ENCODE data around the gene EFNA3. TPM values are rescaled to one million over a fixed set of nuclear protein-coding genes. Genes with fewer than 3 reads are reported as not detected.

EFNA3 gene
- total RNA-seq, 1 experiment from 2014 or later: 12.5 TPM

DNA sequence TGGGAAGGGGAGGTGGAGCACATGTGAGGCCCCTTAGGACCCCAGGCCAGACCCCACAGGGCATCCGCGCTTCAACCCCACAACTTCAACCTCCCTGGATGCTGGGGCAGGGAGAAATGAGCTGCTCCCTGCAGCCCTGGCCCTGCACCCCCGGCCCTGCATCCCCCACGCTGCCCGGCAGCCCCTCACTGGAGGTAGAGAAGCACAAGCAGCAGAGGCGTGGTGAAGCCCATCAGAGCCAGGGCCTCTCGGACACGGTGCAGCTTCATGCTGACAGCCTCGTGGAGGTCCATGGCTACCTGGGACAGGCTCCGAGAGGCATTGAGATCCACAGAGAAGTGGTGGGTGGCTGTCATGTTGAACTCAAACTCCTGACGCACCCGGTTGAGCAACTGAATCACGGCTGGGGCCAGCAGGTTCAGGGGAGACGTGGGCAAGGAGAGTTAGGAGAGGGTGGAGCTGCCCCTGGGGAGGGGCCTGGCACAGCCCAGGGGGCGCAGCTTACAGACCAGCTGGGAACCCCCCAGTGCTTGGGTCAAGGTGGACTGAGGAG lies 48.3 kb upstream of the EFNA3 start:
- ATAC-seq (no peak), DNase-seq (ENCODE audit: low spot score) (no peak)
- CTCF ChIA-PET: interaction anchor here (0.5 to 2.1 kb wide), 5 partner anchors 13 to 68 kb away, joined by 3 to 5 read pairs (median 4); no protein-coding TSS in a partner anchor
- no peaks in the 10 kb centered on the region for H3K9me3 Mint-ChIP-seq
- peaks cover 3% of the 10 kb centered on the region; the same call in 1 of the 2 replicates for H3K27me3 Mint-ChIP-seq (ENCODE audit: low read depth)
- H3K4me3 Mint-ChIP-seq: no peak overlapping the region
- POLR2A ChIA-PET: no interaction called here
- TF ChIP-seq, protein P1, sequence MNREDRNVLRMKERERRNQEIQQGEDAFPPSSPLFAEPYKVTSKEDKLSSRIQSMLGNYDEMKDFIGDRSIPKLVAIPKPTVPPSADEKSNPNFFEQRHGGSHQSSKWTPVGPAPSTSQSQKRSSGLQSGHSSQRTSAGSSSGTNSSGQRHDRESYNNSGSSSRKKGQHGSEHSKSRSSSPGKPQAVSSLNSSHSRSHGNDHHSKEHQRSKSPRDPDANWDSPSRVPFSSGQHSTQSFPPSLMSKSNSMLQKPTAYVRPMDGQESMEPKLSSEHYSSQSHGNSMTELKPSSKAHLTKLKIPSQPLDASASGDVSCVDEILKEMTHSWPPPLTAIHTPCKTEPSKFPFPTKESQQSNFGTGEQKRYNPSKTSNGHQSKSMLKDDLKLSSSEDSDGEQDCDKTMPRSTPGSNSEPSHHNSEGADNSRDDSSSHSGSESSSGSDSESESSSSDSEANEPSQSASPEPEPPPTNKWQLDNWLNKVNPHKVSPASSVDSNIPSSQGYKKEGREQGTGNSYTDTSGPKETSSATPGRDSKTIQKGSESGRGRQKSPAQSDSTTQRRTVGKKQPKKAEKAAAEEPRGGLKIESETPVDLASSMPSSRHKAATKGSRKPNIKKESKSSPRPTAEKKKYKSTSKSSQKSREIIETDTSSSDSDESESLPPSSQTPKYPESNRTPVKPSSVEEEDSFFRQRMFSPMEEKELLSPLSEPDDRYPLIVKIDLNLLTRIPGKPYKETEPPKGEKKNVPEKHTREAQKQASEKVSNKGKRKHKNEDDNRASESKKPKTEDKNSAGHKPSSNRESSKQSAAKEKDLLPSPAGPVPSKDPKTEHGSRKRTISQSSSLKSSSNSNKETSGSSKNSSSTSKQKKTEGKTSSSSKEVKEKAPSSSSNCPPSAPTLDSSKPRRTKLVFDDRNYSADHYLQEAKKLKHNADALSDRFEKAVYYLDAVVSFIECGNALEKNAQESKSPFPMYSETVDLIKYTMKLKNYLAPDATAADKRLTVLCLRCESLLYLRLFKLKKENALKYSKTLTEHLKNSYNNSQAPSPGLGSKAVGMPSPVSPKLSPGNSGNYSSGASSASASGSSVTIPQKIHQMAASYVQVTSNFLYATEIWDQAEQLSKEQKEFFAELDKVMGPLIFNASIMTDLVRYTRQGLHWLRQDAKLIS (CRISPR knock-in tag; IDR thresholded peaks at IDR 0.05; ENCODE audit: borderline replicate concordance): no peak
- TF ChIP-seq TP53 (CRISPR knock-in tag; IDR thresholded peaks at IDR 0.05): no peak
- TF ChIP-seq TEAD1 (CRISPR knock-in tag; IDR thresholded peaks at IDR 0.05): no peak
- no peak for TF ChIP-seq GRHL2 (CRISPR knock-in tag; IDR thresholded peaks at IDR 0.05; ENCODE audit: insufficient replicate concordance, severe bottlenecking)
- TF ChIP-seq, protein P2, sequence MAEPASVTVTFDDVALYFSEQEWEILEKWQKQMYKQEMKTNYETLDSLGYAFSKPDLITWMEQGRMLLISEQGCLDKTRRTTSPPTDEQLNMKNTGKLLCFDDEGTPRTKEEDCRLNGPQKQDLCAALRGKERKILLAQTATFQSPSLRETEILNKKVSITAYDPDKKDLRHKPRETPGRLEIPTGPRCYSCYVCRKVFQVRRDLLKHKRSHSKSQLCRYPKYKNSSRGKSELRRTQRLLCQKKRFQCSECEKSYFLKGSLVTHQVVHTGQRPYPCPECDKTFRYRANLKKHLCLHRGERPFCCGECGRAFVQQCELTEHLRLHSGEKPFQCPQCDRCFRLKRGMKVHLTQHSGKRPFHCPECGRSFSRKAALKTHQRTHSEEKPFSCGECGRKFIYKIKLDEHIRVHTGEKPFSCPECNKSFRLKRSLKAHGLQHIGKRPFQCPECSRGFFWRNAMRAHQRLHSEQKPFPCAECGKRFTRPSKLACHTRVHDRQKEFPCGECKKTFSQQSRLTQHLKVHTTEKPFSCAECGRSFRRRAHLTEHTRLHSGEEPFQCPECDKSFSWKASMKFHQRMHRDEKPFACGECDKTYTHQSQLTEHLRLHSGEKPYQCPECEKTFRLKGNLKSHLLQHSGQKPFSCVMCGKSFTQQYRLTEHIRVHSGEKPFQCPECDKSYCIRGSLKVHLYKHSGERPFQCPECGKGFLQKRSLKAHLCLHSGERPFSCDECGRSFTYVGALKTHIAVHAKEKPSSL (CRISPR knock-in tag; conservative IDR thresholded peaks at IDR 0.05): no peak
- TF ChIP-seq, protein P3, sequence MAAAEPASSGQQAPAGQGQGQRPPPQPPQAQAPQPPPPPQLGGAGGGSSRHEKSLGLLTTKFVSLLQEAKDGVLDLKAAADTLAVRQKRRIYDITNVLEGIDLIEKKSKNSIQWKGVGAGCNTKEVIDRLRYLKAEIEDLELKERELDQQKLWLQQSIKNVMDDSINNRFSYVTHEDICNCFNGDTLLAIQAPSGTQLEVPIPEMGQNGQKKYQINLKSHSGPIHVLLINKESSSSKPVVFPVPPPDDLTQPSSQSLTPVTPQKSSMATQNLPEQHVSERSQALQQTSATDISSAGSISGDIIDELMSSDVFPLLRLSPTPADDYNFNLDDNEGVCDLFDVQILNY (CRISPR knock-in tag; IDR thresholded peaks at IDR 0.05): no peak
- no peak for TF ChIP-seq TCF7 (CRISPR knock-in tag; IDR thresholded peaks at IDR 0.05; ENCODE audit: low read depth)
- TF ChIP-seq, protein P4, sequence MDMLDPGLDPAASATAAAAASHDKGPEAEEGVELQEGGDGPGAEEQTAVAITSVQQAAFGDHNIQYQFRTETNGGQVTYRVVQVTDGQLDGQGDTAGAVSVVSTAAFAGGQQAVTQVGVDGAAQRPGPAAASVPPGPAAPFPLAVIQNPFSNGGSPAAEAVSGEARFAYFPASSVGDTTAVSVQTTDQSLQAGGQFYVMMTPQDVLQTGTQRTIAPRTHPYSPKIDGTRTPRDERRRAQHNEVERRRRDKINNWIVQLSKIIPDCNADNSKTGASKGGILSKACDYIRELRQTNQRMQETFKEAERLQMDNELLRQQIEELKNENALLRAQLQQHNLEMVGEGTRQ (CRISPR knock-in tag; IDR thresholded peaks at IDR 0.05): no peak
- TF ChIP-seq, protein P5, sequence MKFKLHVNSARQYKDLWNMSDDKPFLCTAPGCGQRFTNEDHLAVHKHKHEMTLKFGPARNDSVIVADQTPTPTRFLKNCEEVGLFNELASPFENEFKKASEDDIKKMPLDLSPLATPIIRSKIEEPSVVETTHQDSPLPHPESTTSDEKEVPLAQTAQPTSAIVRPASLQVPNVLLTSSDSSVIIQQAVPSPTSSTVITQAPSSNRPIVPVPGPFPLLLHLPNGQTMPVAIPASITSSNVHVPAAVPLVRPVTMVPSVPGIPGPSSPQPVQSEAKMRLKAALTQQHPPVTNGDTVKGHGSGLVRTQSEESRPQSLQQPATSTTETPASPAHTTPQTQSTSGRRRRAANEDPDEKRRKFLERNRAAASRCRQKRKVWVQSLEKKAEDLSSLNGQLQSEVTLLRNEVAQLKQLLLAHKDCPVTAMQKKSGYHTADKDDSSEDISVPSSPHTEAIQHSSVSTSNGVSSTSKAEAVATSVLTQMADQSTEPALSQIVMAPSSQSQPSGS (CRISPR knock-in tag; IDR thresholded peaks at IDR 0.05; ENCODE audit: borderline replicate concordance, low read depth): no peak
- TF ChIP-seq, protein P6, sequence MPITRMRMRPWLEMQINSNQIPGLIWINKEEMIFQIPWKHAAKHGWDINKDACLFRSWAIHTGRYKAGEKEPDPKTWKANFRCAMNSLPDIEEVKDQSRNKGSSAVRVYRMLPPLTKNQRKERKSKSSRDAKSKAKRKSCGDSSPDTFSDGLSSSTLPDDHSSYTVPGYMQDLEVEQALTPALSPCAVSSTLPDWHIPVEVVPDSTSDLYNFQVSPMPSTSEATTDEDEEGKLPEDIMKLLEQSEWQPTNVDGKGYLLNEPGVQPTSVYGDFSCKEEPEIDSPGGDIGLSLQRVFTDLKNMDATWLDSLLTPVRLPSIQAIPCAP (CRISPR knock-in tag; IDR thresholded peaks at IDR 0.05): no peak
- TF ChIP-seq NR2C2 (CRISPR knock-in tag; IDR thresholded peaks at IDR 0.05): no peak
- TF ChIP-seq, protein P7, sequence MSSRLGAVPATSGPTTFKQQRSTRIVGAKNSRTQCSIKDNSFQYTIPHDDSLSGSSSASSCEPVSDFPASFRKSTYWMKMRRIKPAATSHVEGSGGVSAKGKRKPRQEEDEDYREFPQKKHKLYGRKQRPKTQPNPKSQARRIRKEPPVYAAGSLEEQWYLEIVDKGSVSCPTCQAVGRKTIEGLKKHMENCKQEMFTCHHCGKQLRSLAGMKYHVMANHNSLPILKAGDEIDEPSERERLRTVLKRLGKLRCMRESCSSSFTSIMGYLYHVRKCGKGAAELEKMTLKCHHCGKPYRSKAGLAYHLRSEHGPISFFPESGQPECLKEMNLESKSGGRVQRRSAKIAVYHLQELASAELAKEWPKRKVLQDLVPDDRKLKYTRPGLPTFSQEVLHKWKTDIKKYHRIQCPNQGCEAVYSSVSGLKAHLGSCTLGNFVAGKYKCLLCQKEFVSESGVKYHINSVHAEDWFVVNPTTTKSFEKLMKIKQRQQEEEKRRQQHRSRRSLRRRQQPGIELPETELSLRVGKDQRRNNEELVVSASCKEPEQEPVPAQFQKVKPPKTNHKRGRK (CRISPR knock-in tag; IDR thresholded peaks at IDR 0.05; ENCODE audit: borderline replicate concordance): no peak
- TF ChIP-seq JAZF1 (CRISPR knock-in tag; IDR thresholded peaks at IDR 0.05): no peak
- no peak for TF ChIP-seq ETV6 (CRISPR knock-in tag; IDR thresholded peaks at IDR 0.05)
- TF ChIP-seq EMX1 (CRISPR knock-in tag; IDR thresholded peaks at IDR 0.05): no peak
- H3K27ac Mint-ChIP-seq: no peak overlapping the region
- no peaks in the 10 kb centered on the region for H3K36me3 Mint-ChIP-seq
- no peaks in the 10 kb centered on the region for H3K4me1 Mint-ChIP-seq
